Measurements from ENCODE around the gene NFIB.

DNA sequence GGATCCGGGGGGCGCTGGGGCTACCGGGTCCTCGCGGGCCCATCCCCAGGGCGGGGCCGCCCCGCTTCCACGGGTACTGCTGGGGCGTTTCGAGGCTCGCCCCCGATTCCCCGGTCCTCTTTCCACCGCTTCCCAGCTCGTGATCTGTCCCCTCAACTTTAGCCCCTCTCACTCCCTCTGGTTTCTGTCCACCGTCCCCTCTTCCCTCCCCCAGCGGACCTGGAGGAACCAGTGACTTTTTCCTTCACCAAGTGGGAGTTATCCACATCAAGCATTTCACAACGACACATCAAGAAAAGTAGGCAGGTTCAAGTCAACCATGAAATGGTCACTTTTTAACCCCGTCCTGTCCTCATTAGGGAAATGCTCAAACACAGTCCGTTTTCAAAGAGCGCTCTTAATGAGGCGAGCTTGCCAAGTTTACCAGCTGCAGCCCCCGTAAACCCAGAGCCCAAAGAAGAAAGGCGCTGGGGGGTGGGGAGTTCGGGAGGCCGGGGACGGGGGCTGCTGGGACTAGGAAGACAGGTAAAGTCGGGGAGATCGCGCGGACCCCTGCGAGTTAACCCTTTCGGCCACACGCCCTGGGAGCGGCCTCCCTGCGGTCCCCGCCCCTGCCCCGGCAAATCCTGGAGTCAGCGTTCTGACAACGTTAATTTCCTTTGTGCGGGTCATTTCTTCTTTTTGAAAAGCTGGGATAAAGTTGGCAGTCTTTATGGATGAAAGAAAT is 2.1 kb upstream of the NFIB start:
- TF ChIP-seq, protein P1, sequence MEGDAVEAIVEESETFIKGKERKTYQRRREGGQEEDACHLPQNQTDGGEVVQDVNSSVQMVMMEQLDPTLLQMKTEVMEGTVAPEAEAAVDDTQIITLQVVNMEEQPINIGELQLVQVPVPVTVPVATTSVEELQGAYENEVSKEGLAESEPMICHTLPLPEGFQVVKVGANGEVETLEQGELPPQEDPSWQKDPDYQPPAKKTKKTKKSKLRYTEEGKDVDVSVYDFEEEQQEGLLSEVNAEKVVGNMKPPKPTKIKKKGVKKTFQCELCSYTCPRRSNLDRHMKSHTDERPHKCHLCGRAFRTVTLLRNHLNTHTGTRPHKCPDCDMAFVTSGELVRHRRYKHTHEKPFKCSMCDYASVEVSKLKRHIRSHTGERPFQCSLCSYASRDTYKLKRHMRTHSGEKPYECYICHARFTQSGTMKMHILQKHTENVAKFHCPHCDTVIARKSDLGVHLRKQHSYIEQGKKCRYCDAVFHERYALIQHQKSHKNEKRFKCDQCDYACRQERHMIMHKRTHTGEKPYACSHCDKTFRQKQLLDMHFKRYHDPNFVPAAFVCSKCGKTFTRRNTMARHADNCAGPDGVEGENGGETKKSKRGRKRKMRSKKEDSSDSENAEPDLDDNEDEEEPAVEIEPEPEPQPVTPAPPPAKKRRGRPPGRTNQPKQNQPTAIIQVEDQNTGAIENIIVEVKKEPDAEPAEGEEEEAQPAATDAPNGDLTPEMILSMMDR (IDR thresholded peaks at IDR 0.05 in 4 of 5, conservative IDR thresholded peaks at IDR 0.05 in 1 of 5): no peak
- no peak for TF ChIP-seq POLR2A (IDR thresholded peaks at IDR 0.05)
